GM12878 (cell line): ENCODE data around the gene IFNGR2. TPM values are rescaled to one million over a fixed set of nuclear protein-coding genes. Genes with fewer than 3 reads are reported as not detected.

ENCODE experiments used
- ATF3 ChIP-seq: IDR thresholded peaks from 2 replicates; pipeline ENCODE4 v1.6.1; 2011; ENCODE audit warnings: low read depth, mild to moderate bottlenecking, low read length, moderate library complexity, borderline replicate concordance; ENCODE audit errors: extremely low read depth
- CEBPB ChIP-seq, 2 experiments: fragments of 150-350 bp in 1 of 2; IDR thresholded peaks; 2 replicates each; pipeline ENCODE4 v1.6.1; 2012 to 2014; ENCODE audit warnings: low read depth in 2 of 2, low read length in 2 of 2, borderline replicate concordance in 1 of 2, inconsistent platforms in 1 of 2
- CHD4 ChIP-seq: fragments of 200-600 bp; sonication (generic); IDR thresholded peaks from 2 replicates; pipeline ENCODE4 v1.6.1; 2016; ENCODE audit warnings: mild to moderate bottlenecking
- CREB1 ChIP-seq: IDR thresholded peaks from 2 replicates; pipeline ENCODE4 v1.6.1; 2012; ENCODE audit warnings: low read depth, mild to moderate bottlenecking, inconsistent platforms
- FOXM1 ChIP-seq: IDR thresholded peaks from 2 replicates; pipeline ENCODE4 v1.6.1; 2012; ENCODE audit warnings: low read depth, mild to moderate bottlenecking, inconsistent platforms, low read length, moderate library complexity
- IKZF1 ChIP-seq: fragments of 450-650 bp; conservative IDR thresholded peaks from 2 replicates; pipeline ENCODE4 v1.6.1; 2017; ENCODE audit warnings: antibody characterized with exemption, mild to moderate bottlenecking
- IRF5 ChIP-seq: fragments of 450-650 bp; IDR thresholded peaks from 2 replicates; pipeline ENCODE4 v1.6.1; 2017; ENCODE audit warnings: borderline replicate concordance
- MAX ChIP-seq: IDR thresholded peaks from 2 replicates; pipeline ENCODE4 v1.6.1; 2012; ENCODE audit warnings: low read depth, low read length, improper control_type of control experiment
- MYC ChIP-seq: IDR thresholded peaks from 2 replicates; pipeline ENCODE4 v1.6.1; 2011; ENCODE audit warnings: mild to moderate bottlenecking, low read length, moderate library complexity, inconsistent platforms; ENCODE audit not compliant: insufficient read depth, insufficient replicate concordance, insufficient read length, severe bottlenecking
- NFYA ChIP-seq: IDR thresholded peaks from 2 replicates; pipeline ENCODE4 v1.6.1; 2011; ENCODE audit warnings: low read depth, mild to moderate bottlenecking, low read length, improper control_type of control experiment, borderline replicate concordance
- PKNOX1 ChIP-seq: fragments of 450-650 bp; IDR thresholded peaks from 2 replicates; pipeline ENCODE4 v1.6.1; 2016; ENCODE audit warnings: mild to moderate bottlenecking
- POLR2AphosphoS5 ChIP-seq: IDR thresholded peaks from 2 replicates; pipeline ENCODE4 v1.6.1; 2011; ENCODE audit warnings: mild to moderate bottlenecking, low read length, inconsistent platforms
- RAD21 ChIP-seq: IDR thresholded peaks from 2 replicates; pipeline ENCODE4 v1.6.1; 2011; ENCODE audit warnings: mild to moderate bottlenecking, low read depth, low read length, moderate library complexity; ENCODE audit not compliant: insufficient read depth
- SKIL ChIP-seq: fragments of 450-650 bp; IDR thresholded peaks from 2 replicates; pipeline ENCODE4 v1.6.1; 2017; ENCODE audit warnings: mild to moderate bottlenecking, low read depth, inconsistent platforms; ENCODE audit not compliant: poor library complexity, severe bottlenecking
- SMARCA5 ChIP-seq: fragments of 450-650 bp; IDR thresholded peaks from 2 replicates; pipeline ENCODE4 v1.6.1; 2017; ENCODE audit warnings: mild to moderate bottlenecking
- SUPT20H ChIP-seq: IDR thresholded peaks from 2 replicates; pipeline ENCODE4 v1.6.1; 2011; ENCODE audit warnings: low read depth, mild to moderate bottlenecking, low read length, moderate library complexity, borderline replicate concordance; ENCODE audit not compliant: control insufficient read depth
- TARDBP ChIP-seq: IDR thresholded peaks from 2 replicates; pipeline ENCODE4 v1.6.1; 2016; ENCODE audit warnings: borderline replicate concordance
- TBL1XR1 ChIP-seq: IDR thresholded peaks from 2 replicates; pipeline ENCODE4 v1.6.1; 2012; ENCODE audit warnings: low read depth, low read length, improper control_type of control experiment
- TCF3 ChIP-seq: IDR thresholded peaks from 2 replicates; pipeline ENCODE4 v1.6.1; 2012; ENCODE audit warnings: low read depth, mild to moderate bottlenecking, low read length, borderline replicate concordance; ENCODE audit not compliant: insufficient read depth
- TCF7 ChIP-seq: IDR thresholded peaks from 2 replicates; pipeline ENCODE4 v1.6.1; 2014; ENCODE audit warnings: antibody characterized with exemption, borderline replicate concordance
- USF2 ChIP-seq: IDR thresholded peaks from 2 replicates; pipeline ENCODE4 v1.6.1; 2011; ENCODE audit warnings: low read depth, low read length, improper control_type of control experiment, borderline replicate concordance
- ZNF217 ChIP-seq: fragments of 450-650 bp; IDR thresholded peaks from 2 replicates; pipeline ENCODE4 v1.6.1; 2017; ENCODE audit warnings: antibody characterized with exemption, mild to moderate bottlenecking
- ZZZ3 ChIP-seq: IDR thresholded peaks from 2 replicates; pipeline ENCODE4 v1.6.1; 2011; ENCODE audit warnings: low read depth; ENCODE audit not compliant: control insufficient read depth, insufficient read length
- polyA plus RNA-seq, 11 experiments: library from polyadenylated mRNA; depleted of rRNA in 4 of 11; unstranded in 6 of 11; stranded (reverse) in 5 of 11; fragments of >200 nt; fragmentation: Nextera tagmentation in 4 of 11; fragmentation: Illumina TruSeq in 1 of 11; extraction: Ambion mirVana in 4 of 11; extraction: Trizol in 1 of 11; gene quantifications; 1 replicate in 1 of 11; 2 replicates in 10 of 11; pipeline versions ENCODE4 v1.2.1 to v1.2.3, GENCODE V29; 2011 to 2016; ENCODE audit warnings: inconsistent platforms in 2 of 11, missing spikeins in 2 of 11, low read depth in 1 of 11
- total RNA-seq, 4 experiments: library from RNA; depleted of rRNA in 3 of 4; stranded (reverse); fragments of >200 nt in 3 of 4; fragmentation: Illumina TruSeq in 1 of 4; extraction: Trizol in 1 of 4; gene quantifications; 2 replicates each; pipeline versions ENCODE4 v1.2.1 to v1.2.3, GENCODE V29; 2013 to 2021

The IFNGR2 gene
- total and polyA plus RNA-seq, 10 of the 15 experiments (the other 5 are each of a cell fraction or from before 2014, with no cell fraction given), result 23.6 to 98.8 (median 77.0) TPM

GRCh38 chr21:33383056-33383888 is 19.9 kb upstream of the IFNGR2 start (continued):
- TF ChIP-seq PKNOX1, result peak; percentile 78
- no peak for TF ChIP-seq CHD4
- TF ChIP-seq ATF3, result peak; percentile 61; the same call in 1 of the 2 replicates
- peak; percentile 22 for TF ChIP-seq MYC
- TF ChIP-seq NFYA, result no peak
- no peak for TF ChIP-seq ZZZ3
- TF ChIP-seq IKZF1, result peak; percentile 99
- TF ChIP-seq CEBPB (IDR thresholded peaks at IDR 0.05; ENCODE audit: borderline replicate concordance in 1 of 2, low read depth in 2 of 2, low read length in 2 of 2), result no peak; a peak in 1 of 4 replicates
- TF ChIP-seq ZNF217, result peak; percentile 15; the same call in 1 of the 2 replicates
- TF ChIP-seq TCF7, result 0 out of 2 replicates have a peak, but pooled peaks have one; percentile 14
- TF ChIP-seq CREB1, result peak; percentile 65; the same call in 1 of the 2 replicates
- TF ChIP-seq TARDBP, result no peak; the same call in 1 of the 2 replicates
- no peak for TF ChIP-seq SUPT20H
- TF ChIP-seq TBL1XR1, result peak; percentile 82; the same call in 1 of the 2 replicates
- 0 out of 2 replicates have a peak, but pooled peaks have one; percentile 25 for TF ChIP-seq IRF5
- peak; percentile 96 for TF ChIP-seq USF2
- no peak for TF ChIP-seq TCF3
- TF ChIP-seq RAD21, result 0 out of 2 replicates have a peak, but pooled peaks have one; percentile 6
- TF ChIP-seq SMARCA5, result peak; percentile 73; the same call in 1 of the 2 replicates
- TF ChIP-seq FOXM1, result peak; percentile 84
- peak; percentile 98 for TF ChIP-seq SKIL
- peak; percentile 96 for TF ChIP-seq MAX
- TF ChIP-seq POLR2AphosphoS5, result peak; percentile 94
